HG02970 (cell line): ENCODE measurements around the gene NFATC4.
"Not testable (repeated sequence)": the region's sequence is repeated elsewhere in the genome, so short reads cannot be mapped to it uniquely, and the experiment has no call there.

Source experiments
- ATAC-seq: cut with Tn5 transposase; IDR thresholded peaks from one replicate; pipeline ENCODE4 v1.9.1; 2021; ENCODE audit warnings: mild to moderate bottlenecking, moderate library complexity, moderate number of reproducible peaks; ENCODE audit not compliant: unreplicated experiment, low FRiP score

Gene NFATC4

GRCh38 chr14:24385524-24385923, 17.5 kb downstream of the NFATC4 start:
- no peak for ATAC-seq

- ATAC-seq = no peak
Measured at GRCh38 chr14:24387009-24387345, 19.0 kb downstream of the NFATC4 start.

- ATAC-seq = not testable (repeated sequence)
Measured at GRCh38 chr14:24387579-24387978, 19.6 kb downstream of the NFATC4 start.

- ATAC-seq = no peak
Measured at GRCh38 chr14:24388474-24389179, 20.6 kb downstream of the NFATC4 start.

GRCh38 chr14:24389226-24389848, 21.4 kb downstream of the NFATC4 start:
- ATAC-seq = no peak

- ATAC-seq = no peak
Measured at GRCh38 chr14:24390701-24391468, 22.9 kb downstream of the NFATC4 start.

- ATAC-seq = no peak
Measured at GRCh38 chr14:24392325-24393091, 24.5 kb downstream of the NFATC4 start.

GRCh38 chr14:24394275-24394674, 26.3 kb downstream of the NFATC4 start:
- no peak for ATAC-seq

GRCh38 chr14:24395609-24396582, 27.9 kb downstream of the NFATC4 start:
- no peak for ATAC-seq

- no peak for ATAC-seq
Measured at GRCh38 chr14:24397639-24398292, 29.8 kb downstream of the NFATC4 start.

- ATAC-seq = no peak
Measured at GRCh38 chr14:24398293-24398652, 30.3 kb downstream of the NFATC4 start.

- ATAC-seq = no peak
Measured at GRCh38 chr14:24398653-24399446, 30.9 kb downstream of the NFATC4 start, which contains the start of gene NYNRIN. NYNRIN (plus strand) TSS chr14:24399003; CDS start chr14:24399247, 244 bp downstream.

GRCh38 chr14:24399447-24399822, 31.5 kb downstream of the NFATC4 start:
- no peak for ATAC-seq

- no peak for ATAC-seq
Measured at GRCh38 chr14:24399999-24400718, 32.2 kb downstream of the NFATC4 start.

GRCh38 chr14:24401810-24402702, 34.1 kb downstream of the NFATC4 start:
- no peak for ATAC-seq

GRCh38 chr14:24403294-24403998, 35.5 kb downstream of the NFATC4 start:
- no peak for ATAC-seq
